Esophagus squamous epithelium (tissue), 5 donors: Measurements from ENCODE around the gene SNX2. TPM values are rescaled to one million over a fixed set of nuclear protein-coding genes. Genes with fewer than 3 reads are reported as not detected.

Source experiments
- DNase-seq: peaks from one replicate; lab custom pipeline; 2025; lab: John Stamatoyannopoulos, UW
- H3K27ac ChIP-seq, 4 donors: fragments of 200-600 bp; sonication (generic); one replicate each; pipeline ENCODE4 v1.5.1; 2016 to 2019; ENCODE audit warnings: mild to moderate bottlenecking in 1 of 4
- H3K27me3 ChIP-seq, 4 donors: fragments of 200-600 bp; sonication (generic); 1 replicate in 3 of 4; 2 replicates in 1 of 4; pipeline versions ENCODE4 v1.5.1 to v1.6.0; 2017 to 2021; ENCODE audit warnings: antibody characterized with exemption in 1 of 4
- H3K36me3 ChIP-seq, 3 donors: fragments of 200-600 bp; sonication (generic); one replicate each; pipeline ENCODE4 v1.5.1; 2016 to 2019
- H3K4me1 ChIP-seq, 3 donors: fragments of 200-600 bp; sonication (generic); one replicate each; pipeline ENCODE4 v1.5.1; 2017 to 2019
- H3K4me3 ChIP-seq, 4 donors: fragments of 200-600 bp; sonication (generic); 1 replicate in 3 of 4; 2 replicates in 1 of 4; pipeline ENCODE4 v1.5.1; 2016 to 2019; ENCODE audit warnings: mild to moderate bottlenecking in 2 of 4, moderate library complexity in 1 of 4
- H3K9me3 ChIP-seq, 3 donors: fragments of 200-600 bp; sonication (generic); one replicate each; pipeline ENCODE4 v1.5.1; 2016 to 2019
- POLR2A ChIP-seq, 4 donors: fragments of 450-650 bp; IDR thresholded peaks; one replicate each; pipeline ENCODE4 v1.6.1; 2017; ENCODE audit warnings: antibody characterized with exemption in 4 of 4, mild to moderate bottlenecking in 4 of 4, moderate library complexity in 3 of 4
- WGBS, 2 donors: methylation state at CpG; one replicate each; pipeline ENCODE4 v1.1.5; 2018; 5-methylcytosine and 5-hydroxymethylcytosine counted together
- intact Hi-C: fragments of 100-400 bp; cut with DNase I; formaldehyde crosslinking; loops from one replicate; pipeline ENCODE4 v1.15.0; 2022
- total RNA-seq, 4 donors: library from RNA; depleted of rRNA; stranded (reverse); fragments of >200 nt; gene quantifications; one replicate each; pipeline ENCODE4 v1.1.0, GENCODE V29; 2016
- TF ChIP-seq, protein P1 (sequence below), 6 experiments: fragments of 450-650 bp in 4 of 6; fragments of 200-600 bp in 2 of 6; sonication (generic) in 2 of 6; IDR thresholded peaks; one replicate each; pipeline ENCODE4 v1.5.1; 2016 to 2019; ENCODE audit warnings: antibody characterized with exemption in 6 of 6, mild to moderate bottlenecking in 4 of 6, moderate library complexity in 4 of 6
- donor health status: DM: yes; HTN: yes; CAD: no.

SNX2 gene
- total RNA-seq, 4 donors from 2014 or later = 33.9 to 64.7 (median 49.1) TPM

DNA sequence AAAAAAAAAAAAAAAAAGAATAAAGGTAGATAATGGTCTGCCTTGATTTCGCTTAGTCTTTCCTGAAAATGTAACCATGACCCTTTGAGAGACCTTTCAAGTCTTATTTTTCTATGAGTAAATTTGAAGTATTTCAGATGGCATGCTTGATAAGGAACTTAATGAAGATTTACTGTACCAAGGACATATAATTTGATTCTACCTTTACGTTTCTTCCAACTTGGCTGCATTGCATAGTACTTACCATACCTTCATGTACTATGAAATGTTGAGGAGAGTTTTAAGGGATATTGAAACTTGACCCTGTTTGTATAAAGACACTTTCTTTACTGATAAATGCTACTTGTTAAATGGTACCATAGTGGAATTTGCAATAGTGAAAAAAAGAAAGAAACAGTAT, 35.5 kb downstream of the SNX2 start:
- intact Hi-C loops = no loop called here
- no peak for DNase-seq
- no peak overlapping the region for H3K27ac ChIP-seq
- H3K27me3 ChIP-seq = no peaks in the 10 kb centered on the region
- TF ChIP-seq, protein P1, sequence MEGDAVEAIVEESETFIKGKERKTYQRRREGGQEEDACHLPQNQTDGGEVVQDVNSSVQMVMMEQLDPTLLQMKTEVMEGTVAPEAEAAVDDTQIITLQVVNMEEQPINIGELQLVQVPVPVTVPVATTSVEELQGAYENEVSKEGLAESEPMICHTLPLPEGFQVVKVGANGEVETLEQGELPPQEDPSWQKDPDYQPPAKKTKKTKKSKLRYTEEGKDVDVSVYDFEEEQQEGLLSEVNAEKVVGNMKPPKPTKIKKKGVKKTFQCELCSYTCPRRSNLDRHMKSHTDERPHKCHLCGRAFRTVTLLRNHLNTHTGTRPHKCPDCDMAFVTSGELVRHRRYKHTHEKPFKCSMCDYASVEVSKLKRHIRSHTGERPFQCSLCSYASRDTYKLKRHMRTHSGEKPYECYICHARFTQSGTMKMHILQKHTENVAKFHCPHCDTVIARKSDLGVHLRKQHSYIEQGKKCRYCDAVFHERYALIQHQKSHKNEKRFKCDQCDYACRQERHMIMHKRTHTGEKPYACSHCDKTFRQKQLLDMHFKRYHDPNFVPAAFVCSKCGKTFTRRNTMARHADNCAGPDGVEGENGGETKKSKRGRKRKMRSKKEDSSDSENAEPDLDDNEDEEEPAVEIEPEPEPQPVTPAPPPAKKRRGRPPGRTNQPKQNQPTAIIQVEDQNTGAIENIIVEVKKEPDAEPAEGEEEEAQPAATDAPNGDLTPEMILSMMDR (IDR thresholded peaks at IDR 0.05) = no peak
- TF ChIP-seq POLR2A (IDR thresholded peaks at IDR 0.05) = no peak
- no peak overlapping the region for H3K4me3 ChIP-seq
- peaks cover 0 to 51% (median 0%) of the 10 kb centered on the region in 3 donors for H3K36me3 ChIP-seq
- no peaks in the 10 kb centered on the region for H3K4me1 ChIP-seq
- WGBS, 2 donors = 81 to 82% methylated on average over 2 of the region's 2 CpGs
- no peaks in the 10 kb centered on the region for H3K9me3 ChIP-seq

DNA sequence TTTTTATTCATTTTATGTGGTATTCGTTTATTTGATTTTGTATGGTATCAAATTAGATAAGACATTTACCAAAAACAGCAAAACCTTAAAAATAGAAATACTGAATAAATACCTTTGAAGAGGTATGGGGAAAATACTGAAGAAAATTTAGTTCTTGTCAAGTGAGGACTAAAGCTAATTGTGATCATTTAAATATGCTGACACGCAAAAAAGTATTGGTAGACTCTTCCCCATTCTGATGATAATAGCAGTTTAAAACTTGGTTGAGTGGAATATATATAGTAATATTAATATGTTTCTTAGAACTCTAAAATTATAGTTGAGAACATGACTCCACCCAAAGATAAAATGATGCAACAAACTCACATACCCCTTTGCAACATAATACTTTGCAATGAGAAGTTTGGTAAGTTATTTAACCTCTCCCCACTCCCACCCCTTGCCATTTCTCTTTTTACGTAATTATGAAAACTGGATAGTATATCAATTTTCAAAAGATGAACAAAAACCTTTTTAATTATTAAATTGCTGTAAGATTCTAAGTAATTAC, 40.4 kb downstream of the SNX2 start:
- Histone ChIP-seq H3K27me3 (no peaks in the 10 kb centered on the region), H3K27ac (no peak overlapping the region), H3K9me3 (no peaks in the 10 kb centered on the region), H3K4me1 (no peaks in the 10 kb centered on the region), H3K36me3 (peaks cover 0 to 45% (median 0%) of the 10 kb centered on the region in 3 donors), H3K4me3 (no peak overlapping the region)
- intact Hi-C loops = no loop called here
- WGBS, 2 donors = 92 to 94% methylated on average over 3 of the region's 3 CpGs
- DNase-seq = no peak
- TF ChIP-seq, protein P1 (IDR thresholded peaks at IDR 0.05) = no peak
- TF ChIP-seq POLR2A (IDR thresholded peaks at IDR 0.05) = no peak

DNA sequence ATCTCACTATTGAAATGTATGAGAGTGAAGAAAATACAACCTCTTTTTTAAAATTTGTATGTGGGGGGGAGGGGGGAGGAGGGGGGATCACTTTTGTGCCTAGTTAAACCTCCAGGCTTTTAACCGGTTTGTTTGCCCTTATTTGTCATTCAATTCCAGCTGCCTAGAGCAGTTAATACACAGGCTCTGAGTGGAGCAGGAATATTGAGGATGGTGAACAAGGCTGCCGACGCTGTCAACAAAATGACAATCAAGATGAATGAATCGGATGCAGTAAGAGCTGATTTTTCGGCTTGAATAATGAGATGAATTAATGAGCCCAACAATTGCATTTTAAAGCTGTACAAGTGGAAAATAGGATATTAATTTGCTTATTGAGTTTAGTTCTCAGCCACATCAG, 41.9 kb downstream of the SNX2 start:
- WGBS, 2 donors = 84 to 89% methylated on average over 5 of the region's 5 CpGs
- H3K9me3 ChIP-seq = no peaks in the 10 kb centered on the region
- no peaks in the 10 kb centered on the region for H3K27me3 ChIP-seq
- no peak overlapping the region for H3K27ac ChIP-seq
- intact Hi-C loops = no loop called here
- no peak overlapping the region for H3K4me3 ChIP-seq
- no peak for TF ChIP-seq POLR2A (IDR thresholded peaks at IDR 0.05)
- TF ChIP-seq, protein P1 (IDR thresholded peaks at IDR 0.05) = no peak
- no peak for DNase-seq
- peaks cover 0 to 49% (median 0%) of the 10 kb centered on the region in 3 donors for H3K36me3 ChIP-seq
- no peaks in the 10 kb centered on the region for H3K4me1 ChIP-seq

DNA sequence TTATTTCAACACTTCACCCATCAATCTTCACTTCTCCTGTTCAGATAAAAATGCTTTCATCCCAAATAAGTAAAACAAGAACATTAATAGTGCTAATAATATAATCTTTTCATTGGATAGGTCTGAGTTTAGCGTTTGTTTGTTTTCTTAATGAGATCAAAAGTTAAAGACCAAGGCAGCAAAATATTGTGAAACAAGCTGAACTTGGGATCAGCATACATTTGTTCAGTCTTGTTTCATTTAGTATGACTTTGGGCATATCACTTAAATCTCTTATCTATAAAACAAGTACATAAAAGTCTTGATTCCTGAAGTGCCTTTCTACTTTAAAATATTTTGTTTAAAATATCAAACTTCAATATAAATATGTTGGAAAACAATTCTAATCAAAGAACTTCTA, 57.1 kb downstream of the SNX2 start:
- Histone ChIP-seq H3K27ac (no peak overlapping the region), H3K4me3 (no peak overlapping the region), H3K27me3 (no peaks in the 10 kb centered on the region), H3K9me3 (no peaks in the 10 kb centered on the region), H3K36me3 (peaks cover 0 to 38% (median 0%) of the 10 kb centered on the region in 3 donors), H3K4me1 (no peaks in the 10 kb centered on the region)
- intact Hi-C loops = no loop called here
- TF ChIP-seq, protein P1 (IDR thresholded peaks at IDR 0.05) = no peak
- TF ChIP-seq POLR2A (IDR thresholded peaks at IDR 0.05) = no peak
- no peak for DNase-seq
- WGBS, 2 donors = 56 to 58% methylated on average over 1 of the region's 1 CpG

DNA sequence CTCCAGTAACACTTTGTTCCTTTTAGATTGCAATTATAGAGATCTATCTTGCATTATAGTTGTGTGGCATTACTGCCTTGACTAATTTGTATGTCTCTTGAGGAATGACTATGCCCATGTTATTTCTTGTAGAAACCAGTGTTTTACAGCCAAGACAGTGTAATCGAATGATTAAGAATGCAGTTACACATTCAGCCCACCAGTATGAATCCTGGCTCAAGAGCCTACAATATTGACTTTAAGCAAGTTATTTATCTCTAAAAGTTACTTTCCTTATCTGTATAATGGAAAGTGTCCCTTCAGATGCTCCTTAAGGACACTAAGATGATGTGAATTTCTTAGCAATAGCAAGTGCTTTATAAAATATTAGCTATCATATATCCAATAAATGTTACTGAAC, 60.8 kb downstream of the SNX2 start:
- TF ChIP-seq, protein P1 (IDR thresholded peaks at IDR 0.05) = no peak
- no peak for TF ChIP-seq POLR2A (IDR thresholded peaks at IDR 0.05)
- no peak overlapping the region for H3K27ac ChIP-seq
- no peaks in the 10 kb centered on the region for H3K9me3 ChIP-seq
- H3K4me3 ChIP-seq = no peak overlapping the region
- 82 to 100% methylated on average over 1 of the region's 1 CpG for WGBS, 2 donors
- intact Hi-C loops = no loop called here
- no peaks in the 10 kb centered on the region for H3K27me3 ChIP-seq
- DNase-seq = no peak
- H3K4me1 ChIP-seq = no peaks in the 10 kb centered on the region
- peaks cover 0 to 1% (median 0%) of the 10 kb centered on the region in 3 donors for H3K36me3 ChIP-seq
